HG02763 (cell line): ENCODE data around the gene ARHGAP22.

Source experiments
- ATAC-seq: cut with Tn5 transposase; IDR thresholded peaks from one replicate; pipeline ENCODE4 v1.9.1; 2021; ENCODE audit warnings: mild to moderate bottlenecking, moderate library complexity; ENCODE audit not compliant: unreplicated experiment

ARHGAP22 gene

DNA sequence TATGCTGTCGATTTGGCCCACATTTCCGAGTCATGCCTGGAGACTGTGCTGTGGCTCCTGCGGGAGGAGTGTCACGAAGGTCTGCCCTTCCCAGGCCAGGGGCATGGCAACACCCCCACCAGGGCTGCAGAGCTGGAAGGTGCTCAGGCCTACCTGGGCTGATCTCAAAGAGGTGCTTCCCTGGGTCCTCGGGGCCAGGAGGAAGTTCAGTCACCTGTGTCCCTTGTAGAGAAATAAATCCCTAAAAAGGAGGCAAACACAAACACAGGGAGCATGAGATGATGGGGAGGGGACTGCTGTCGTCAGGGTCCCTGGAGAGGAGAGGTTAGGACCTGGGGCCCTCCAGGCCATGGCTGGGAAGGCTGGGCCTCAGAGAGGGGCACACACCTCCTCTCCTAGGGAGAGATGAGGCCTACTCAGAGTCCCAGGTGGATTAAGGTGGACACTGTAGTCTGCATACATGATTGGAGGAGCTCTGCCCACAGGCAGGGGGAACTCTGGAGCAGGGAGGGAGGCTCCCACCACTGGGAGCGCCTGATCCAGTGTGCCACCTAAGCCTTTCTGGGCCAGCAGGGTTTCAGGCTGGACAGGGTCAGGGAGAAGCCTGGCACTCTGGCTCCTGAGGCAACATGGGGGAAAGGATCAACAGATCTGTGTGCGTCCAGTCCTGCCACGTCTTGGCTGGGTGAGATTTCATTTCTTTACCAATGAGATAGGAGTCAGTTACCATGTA lies 49.4 kb downstream of the ARHGAP22 start:
- ATAC-seq, result no peak

DNA sequence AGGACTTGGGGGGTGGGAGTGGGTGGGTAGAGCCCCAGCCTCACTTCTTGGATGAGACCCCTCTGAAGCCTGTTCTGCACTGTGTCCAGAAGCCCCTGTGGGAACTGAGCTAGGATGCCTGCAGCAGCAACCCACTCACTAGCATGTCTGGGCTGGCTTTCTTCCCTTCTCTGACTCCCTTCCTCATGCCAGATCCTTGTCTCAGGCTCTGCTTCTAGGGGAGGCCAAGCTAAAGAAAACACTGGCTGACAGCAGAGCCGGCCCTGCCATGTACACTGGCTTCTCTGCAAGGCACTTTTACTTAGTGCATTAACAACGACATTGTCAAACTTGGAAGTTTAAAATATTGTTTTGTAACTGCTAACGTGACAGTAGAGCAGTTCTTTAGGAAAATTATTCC lies 50.2 kb downstream of the ARHGAP22 start:
- ATAC-seq, result no peak

DNA sequence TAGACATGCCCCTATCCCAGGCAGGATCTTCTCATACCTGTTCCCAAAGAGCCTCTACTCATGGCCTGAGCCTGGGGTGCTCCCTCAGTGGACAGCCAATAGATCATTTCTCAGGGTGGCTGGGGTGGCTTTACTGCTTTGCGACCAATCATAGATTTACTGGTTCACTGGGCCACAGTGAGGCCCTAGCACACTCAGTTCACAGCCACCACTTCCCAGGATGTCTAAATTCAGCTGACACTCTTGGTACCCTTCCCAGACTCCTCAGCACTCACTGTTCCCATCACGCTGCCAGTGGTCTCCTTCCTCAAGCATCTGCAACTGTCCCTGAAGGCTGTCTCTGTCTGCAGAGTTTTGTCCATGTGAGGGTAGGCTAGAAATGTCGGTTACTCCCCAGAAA lies 50.6 kb downstream of the ARHGAP22 start:
- no peak for ATAC-seq

DNA sequence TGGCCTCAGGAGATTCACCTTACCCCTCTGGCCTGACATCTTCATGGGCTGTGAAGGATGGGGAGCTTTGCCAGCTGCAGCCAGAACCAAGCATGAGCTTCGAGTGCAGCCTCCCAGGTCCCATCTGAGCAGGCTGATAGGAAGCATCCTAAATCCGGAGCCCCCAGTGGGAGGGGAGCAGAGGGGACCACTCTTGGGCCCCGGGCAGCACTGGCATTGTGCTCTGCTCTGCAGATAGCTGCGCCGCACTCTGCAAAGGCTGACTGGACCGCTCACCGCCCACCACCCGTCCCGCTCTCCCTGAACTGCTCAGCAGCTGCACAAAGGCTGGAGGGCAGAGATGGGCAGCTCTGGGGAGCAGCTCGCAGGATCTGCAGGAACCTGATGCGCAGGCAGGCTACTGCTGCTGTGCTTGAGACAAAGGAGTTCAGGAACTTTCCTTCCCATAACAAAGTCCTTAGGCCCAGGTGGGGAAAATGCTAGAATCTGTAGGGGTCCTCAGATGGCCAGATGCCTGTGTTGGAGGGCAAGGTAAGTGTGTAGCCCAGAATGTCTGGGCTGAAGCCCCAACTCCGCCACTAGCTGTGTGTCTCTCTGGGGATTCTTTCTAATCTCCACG lies 51.8 kb downstream of the ARHGAP22 start:
- ATAC-seq, result no peak

DNA sequence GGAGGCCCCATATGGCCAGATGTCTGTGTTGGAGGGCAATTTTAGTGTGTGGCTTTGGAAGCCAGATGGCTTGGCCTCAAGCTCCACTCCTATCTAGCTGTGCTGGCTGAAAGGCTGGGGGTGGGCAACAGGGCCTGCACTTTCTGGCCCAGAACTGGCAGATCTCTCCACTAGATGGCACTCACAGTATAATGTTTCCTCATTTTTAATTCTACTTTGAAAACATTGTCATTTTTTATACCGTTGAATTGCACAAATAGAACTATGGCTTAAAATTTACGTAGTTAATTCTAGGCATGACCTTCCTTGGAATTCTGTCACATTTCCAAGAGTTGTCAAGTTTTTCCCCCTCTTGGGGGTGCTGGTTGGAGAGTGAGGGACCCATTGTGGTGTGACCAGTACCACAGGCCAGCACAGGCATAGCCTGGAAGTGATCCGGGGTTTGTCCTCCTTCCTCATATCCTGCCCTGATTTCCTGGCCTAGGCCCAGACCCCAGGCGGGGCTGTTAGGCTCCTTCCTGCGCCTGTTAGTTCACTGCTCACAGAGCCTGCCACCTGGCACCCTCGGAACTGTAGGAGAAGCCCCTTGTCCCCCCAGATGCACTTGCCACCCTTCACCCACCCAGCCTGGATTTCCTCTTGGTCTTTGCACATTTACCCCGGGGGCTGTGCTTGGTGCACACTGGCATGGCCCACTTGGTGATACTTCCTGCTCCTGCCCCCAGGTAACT lies 52.8 kb downstream of the ARHGAP22 start:
- no peak for ATAC-seq

DNA sequence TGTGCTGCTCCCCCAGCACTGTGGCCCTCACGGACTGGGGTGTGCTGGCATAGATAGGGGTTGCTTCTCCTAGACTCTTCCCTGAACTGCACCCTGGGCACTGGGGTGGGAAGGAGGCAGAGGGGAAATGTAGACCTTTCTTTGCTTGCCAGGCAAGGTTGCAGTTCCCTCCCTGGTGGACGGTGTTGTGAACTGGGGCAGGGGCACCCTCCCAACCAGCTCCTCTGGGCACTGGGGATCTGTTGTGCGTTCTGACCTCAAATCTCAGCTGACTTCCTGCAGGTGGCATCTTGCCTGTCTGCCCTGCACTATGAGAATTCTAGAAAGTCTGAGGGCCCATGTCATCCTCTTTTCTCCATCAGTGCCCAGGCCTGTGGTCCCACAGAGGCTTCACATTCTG lies 53.9 kb downstream of the ARHGAP22 start:
- ATAC-seq, result no peak

DNA sequence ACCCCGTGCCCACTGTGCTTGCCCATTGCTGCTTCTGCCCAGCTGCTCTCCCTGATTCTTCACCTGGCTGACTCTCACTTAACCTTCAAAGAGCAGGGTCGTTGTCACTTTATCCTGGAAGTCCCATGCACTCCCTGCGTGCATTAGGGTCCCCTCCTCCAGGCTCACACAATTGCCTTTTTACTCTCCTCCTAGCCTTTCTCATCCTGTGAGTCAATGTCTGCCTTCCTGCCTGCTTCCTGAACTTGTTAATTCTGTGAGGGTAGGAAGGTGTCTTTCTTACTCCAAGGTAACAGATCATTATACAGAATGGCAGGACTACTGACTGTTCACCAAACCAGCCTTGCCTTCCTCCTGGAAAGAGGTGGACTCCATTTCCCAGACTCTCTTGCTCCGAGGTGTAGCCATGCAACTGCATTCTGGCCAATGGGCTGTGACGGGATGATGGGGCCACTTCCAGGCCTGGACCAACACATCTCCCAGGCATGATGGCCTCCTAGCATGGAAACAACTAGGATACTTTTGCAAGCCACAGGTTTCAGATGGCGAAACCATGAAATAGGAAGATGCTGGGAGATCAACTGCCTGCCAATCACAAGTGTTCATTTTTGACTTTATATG lies 54.7 kb downstream of the ARHGAP22 start:
- ATAC-seq, result no peak

DNA sequence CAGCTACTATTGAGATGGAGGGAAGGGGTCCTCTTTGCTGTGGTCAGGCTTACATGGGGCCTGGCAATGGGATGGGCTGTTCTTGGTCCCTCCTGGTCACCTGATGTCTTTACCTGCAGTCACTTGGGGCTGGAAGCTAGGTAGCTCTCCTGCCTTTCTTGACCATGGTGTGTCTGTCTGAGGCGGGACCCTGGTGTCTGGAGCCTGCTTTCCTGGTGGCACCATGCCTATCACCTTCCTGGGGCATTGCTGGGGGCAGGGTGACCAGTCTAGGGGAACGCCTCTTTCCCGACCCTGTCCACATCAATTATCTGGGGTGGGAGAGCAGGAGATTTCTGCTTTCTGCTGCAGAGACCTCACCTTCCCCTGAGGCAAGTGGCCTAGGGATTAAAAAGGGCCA lies 55.6 kb downstream of the ARHGAP22 start:
- no peak for ATAC-seq

DNA sequence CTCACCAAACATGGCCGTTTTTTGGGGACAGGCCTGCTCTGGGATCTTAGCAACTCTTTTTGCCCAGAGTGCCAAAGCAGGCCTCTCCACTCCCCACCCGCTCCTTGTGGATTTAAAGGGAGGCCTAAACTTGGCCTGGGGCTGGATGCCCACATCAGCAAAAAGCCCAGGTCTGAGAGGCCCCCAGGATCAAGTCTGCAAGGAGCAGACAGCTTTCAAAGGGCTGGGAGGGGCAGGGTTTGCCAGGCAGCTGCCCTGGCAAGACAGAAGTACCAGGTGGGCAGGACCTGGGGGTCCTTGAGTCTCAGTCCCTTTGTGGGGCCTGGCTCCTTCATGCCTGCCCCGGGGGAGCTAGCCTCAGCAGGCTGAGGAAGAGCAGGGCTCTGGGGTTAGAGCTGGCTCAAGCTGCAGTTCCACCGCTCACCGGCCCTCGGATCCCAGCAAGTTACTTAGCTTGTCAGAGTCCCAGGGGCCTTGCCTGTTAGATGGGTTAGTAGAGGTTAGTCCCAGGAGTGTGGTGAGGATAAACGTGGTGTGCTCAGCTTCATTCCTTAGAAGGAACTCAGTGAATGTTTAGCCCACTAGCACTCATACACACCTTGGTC lies 56.2 kb downstream of the ARHGAP22 start:
- no peak for ATAC-seq

DNA sequence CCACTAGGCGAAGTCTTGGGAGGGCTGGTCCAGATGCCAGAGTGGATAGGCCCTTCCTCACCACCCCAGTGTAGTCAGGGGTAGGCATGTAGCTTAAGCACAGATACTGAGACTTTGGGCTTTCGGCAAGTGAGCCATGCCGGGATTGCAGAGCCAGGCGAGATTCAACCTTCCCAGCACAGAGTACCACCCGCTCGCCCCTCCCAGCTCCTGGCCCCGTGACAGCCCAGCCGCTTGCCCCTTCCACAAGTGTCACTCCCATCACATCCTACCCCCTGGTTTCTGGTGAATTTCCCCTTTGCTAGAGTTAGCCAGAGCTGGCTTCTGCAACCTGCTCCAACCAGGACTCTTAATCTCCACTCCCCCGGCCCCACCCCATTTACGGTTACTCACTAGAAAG lies 56.9 kb downstream of the ARHGAP22 start:
- no peak for ATAC-seq

DNA sequence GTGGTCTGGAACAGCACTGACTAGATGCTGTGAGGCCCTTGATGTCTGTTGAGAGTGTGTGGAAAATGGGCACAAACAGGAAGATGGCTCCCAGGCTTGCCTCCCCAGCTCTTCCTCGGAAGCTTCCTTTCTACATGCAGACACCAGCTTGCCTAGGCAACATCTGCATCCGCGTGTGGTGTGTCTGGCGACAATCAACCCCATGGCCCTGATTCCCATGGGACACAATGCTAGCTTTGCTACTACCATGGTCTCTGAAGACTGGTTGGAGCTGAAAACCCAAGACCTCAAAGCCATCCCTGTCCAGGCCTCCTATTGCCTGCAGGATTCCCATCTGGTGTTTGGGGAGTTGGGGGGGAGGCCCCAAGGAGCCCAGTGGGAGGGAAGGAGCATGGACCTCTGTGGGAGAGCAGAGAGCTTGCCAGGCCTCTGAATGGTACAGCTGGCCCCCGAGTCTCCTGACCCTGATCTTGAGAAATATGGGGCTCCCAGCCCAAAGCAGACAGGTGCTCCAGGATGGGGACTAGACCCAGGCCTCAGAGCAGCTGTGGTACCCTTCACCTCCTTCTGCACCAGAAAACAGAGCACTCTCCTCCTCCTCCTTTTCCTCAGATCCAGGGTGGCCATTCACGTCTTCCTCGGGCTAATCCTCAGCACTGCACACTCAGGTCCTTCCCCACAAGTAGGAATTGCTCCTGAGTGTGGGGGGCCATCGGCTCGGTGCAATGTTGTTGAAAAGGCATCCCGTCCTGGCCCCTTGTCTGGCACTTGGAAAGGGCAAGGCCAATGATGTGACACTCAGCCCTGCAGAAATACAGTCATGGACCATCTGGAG lies 57.6 kb downstream of the ARHGAP22 start:
- ATAC-seq, result no peak

DNA sequence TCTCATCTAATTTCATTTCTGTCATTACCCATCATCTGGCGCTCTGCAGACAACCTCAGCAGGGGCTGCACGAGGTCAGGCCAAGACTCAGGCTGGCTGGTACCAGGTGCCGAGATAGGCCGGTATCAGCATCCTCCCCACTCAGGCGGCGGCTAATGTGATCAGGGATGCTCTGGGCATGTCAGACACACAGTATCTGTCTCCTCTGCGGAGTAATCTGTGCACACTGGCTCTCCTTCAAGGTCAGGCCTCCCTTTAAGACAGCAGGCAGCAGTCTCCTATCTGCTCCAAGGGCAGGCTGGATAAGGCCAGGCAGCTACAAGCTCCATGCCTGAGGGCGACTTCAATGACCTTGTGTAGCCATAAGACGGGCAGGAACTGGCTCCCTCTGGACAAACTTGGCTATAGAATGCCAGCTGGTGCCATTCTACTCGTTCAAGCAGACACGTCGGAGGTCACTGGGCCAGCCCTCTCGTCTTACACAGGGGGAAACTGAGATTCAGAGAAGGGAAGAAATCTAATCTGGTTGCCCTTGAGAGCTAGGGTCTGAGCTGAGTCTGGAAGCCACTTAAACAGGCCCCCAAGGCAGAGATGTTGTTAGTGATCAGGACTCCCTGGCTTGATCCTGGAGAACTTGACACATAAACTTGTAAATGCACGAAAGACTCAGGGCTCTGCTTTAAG lies 59.3 kb downstream of the ARHGAP22 start:
- ATAC-seq, result no peak

DNA sequence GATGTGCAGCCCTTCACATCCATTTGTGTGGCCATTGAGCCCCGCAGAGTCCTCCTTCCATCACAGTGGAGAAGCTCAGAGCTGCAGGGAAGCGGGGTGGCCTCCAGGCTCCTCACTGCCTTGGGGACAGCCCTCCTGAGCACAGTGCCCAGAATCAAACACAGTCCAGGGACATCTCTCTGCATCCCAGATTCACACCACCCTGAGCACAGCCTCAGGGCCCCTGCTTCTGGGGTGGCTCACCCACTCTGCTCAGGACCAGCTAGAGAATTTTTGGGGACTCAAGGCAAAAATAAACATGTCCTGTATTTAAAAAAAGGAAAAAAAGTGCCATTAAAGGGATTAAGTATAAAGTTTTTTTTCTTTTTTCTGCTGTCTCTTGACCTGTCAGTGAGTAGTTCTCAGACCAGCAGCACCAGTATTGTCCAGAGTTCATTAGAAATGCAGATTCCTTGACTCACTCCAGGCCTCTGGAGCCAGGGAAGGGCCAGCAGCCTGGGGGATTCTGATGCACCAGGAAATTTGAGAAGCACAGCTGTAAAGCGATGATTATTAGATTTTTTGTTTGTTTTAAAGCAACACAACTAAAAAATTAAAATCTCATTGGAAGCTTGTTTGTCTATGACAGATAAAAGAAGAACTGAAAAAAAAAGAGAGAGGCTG lies 61.6 kb downstream of the ARHGAP22 start:
- no peak for ATAC-seq

DNA sequence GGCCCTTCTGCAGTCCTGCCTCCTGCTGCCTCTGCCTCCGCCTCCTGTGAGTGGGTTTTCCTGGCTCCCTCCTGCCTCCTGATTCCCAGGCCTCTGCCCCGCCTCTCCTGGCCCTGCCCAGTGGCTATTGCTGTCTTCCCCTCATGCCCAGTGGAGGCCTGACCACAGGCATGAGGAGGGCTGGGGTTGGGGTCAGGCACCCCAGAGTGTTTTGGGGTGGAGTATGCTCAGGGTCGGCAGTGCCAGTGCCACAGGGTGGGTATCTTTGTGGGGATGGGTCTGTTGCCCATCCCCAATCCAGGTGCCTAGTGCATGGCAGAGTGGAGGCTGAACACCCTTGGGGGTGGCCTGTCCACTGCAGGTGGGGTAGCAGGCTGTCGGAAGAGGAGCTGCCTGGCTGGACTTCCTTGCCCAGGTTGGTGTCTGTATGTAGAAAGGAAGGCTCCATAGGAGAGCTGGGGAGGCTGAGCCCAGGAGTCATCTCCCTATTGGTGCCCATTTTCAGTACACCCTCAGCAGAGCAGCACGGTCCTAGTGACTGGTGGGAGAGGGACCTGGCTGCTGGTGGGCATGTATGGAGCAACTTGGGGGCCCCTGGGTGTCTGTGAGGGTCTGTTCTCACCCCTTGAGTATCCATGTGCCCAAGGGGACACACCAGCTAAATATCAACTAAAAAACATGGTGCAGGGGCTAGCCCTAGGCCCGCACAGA lies 62.2 kb downstream of the ARHGAP22 start:
- no peak for ATAC-seq

DNA sequence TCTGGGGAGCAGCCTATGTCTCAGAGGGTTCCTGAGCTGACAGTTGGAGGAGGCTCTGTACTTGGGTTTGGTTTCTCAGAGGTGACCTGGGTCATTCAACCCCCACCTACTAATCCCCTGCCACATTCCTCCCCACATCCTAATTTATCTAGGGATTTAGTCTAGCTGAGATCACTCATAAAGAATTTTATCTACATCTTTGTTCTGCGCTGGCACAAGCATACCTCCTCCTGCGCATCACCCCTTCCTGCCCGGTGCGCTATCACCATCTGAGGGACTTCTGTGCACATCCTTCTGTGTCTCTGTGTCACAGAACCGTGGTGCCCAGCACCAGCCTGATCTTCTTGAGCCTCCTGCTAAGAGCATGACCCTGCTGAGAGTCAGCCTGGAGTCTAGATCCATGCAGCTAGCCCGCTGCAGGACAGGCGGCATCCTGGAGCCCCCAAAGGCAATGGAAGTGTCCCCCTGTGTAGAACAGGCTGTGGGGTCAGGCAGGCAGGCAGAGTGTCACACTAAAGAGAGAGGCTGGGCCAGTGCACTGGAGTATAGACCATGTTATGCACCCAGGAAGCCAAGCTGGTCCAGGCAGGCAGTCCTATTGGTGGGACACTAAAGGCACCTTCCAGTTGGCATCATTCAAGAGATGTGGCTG lies 63.6 kb downstream of the ARHGAP22 start:
- no peak for ATAC-seq

DNA sequence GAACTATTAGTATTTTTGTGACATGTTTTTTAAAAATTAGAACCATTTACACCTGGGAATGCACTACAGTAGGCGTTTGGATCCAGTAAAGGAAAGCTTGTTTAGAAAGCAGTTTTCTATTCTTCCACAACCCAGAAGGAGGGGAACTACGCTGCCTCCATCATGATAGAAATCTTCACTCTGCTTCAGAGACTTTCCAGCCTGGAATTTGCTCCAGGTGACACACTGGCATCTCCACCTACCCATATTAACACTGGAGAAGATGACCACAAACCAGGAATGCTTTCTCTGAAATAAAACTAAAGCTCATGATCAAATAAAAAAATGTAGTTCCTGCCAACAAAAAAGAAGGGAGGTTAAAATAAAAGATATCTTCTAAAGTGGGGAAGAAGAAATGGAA lies 66.3 kb downstream of the ARHGAP22 start:
- no peak for ATAC-seq

DNA sequence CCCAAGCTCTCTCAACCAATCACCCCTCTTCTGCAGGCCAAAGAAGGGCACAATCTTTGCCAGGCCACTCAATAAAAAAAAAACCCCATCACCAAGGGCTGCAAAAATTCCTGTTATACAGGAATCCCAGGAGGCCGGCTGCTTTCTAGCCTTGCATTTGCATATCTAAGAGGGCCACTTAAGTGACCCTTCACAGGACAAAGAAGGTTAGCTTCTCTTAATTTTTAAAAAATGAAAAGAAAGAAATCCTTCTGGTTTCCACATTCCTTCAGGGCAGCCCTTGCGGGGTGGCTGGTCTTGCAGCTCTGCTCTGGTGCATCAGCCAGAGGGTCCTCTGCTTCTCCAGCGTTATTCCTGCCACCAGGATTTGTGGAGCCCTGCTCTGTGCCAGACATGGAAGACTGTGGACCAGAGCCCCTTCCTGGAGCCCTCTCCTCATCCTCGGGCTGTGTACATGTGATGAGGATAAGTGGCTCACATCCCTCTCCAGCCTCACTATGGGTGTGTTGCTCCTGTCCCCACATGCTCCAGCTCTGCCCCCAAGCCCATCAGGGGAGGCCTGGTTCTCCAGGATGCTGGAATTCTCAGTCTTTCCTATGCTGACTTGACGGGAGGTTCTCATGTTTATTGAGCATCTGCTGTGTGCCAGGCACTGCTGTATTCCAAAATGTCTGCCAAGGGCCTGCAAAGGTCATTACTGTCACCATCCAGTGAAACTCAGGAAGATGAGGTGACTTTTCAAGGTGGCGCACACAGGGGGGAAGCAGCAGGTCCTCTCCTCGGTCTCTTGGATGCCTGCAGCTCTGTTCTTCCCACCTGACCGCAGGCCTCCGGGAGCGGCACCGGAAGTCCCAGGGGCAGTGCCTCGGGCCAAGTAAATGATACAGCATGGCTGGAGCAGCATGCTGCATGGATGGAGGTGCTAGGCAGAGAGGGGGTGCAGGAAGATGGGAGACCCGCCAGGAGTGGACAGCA lies 67.7 kb downstream of the ARHGAP22 start:
- ATAC-seq, result no peak
